Adipocyte (in vitro differentiated cells): ENCODE data around the gene GPR27.

ENCODE experiments used
- DNase-seq: peaks from one replicate; pipeline ENCODE4 v3.0.0-alpha.2; 2015; ENCODE audit warnings: low read depth
- H3K27me3 ChIP-seq: replicated peaks from 2 replicates; pipeline ENCODE4 v1.7.0; 2013; ENCODE audit warnings: mild to moderate bottlenecking, low read length, moderate library complexity; ENCODE audit not compliant: control insufficient read depth, insufficient read depth
- H3K36me3 ChIP-seq: 2 replicates; pipeline ENCODE4 v1.7.0; 2013; ENCODE audit warnings: low read length, mild to moderate bottlenecking, moderate library complexity; ENCODE audit not compliant: control insufficient read depth, insufficient read depth, severe bottlenecking
- H3K4me1 ChIP-seq: 2 replicates; pipeline ENCODE4 v1.7.0; 2013; ENCODE audit warnings: mild to moderate bottlenecking, low read length, moderate library complexity; ENCODE audit not compliant: control insufficient read depth, insufficient read depth
- H3K4me3 ChIP-seq: 2 replicates; pipeline ENCODE4 v1.7.0; 2013; ENCODE audit warnings: mild to moderate bottlenecking, low read length, moderate library complexity
- H3K9ac ChIP-seq: 2 replicates; pipeline ENCODE4 v1.7.0; 2013; ENCODE audit warnings: mild to moderate bottlenecking, low read length, moderate library complexity
- H3K9me3 ChIP-seq: 2 replicates; pipeline ENCODE4 v1.7.0; 2013; ENCODE audit warnings: mild to moderate bottlenecking, low read length, moderate library complexity; ENCODE audit not compliant: control insufficient read depth

GPR27 gene

GRCh38 chr3:71787851-71788405 is 34.3 kb downstream of the GPR27 start:
- DNase-seq: no peak
- Histone ChIP-seq H3K4me1 (peaks cover 13% of the 10 kb centered on the region), H3K9ac (no peak overlapping the region), H3K9me3 (no peaks in the 10 kb centered on the region), H3K4me3 (no peak overlapping the region), H3K36me3 (no peaks in the 10 kb centered on the region), H3K27me3 (peaks cover 39% of the 10 kb centered on the region)

- no peaks in the 10 kb centered on the region for H3K36me3 ChIP-seq
- no peaks in the 10 kb centered on the region for H3K9me3 ChIP-seq
- no peak overlapping the region for H3K9ac ChIP-seq
- H3K4me3 ChIP-seq: no peak overlapping the region
- DNase-seq: no peak
- peaks cover 34% of the 10 kb centered on the region for H3K27me3 ChIP-seq
- H3K4me1 ChIP-seq: peaks cover 9% of the 10 kb centered on the region
Measured at GRCh38 chr3:71789922-71790321, 36.3 kb downstream of the GPR27 start.

GRCh38 chr3:71791634-71792033 is 38.0 kb downstream of the GPR27 start:
- DNase-seq: no peak
- Histone ChIP-seq H3K9ac (no peak overlapping the region), H3K4me1 (peaks cover 1% of the 10 kb centered on the region), H3K27me3 (peaks cover 40% of the 10 kb centered on the region), H3K9me3 (no peaks in the 10 kb centered on the region), H3K36me3 (no peaks in the 10 kb centered on the region), H3K4me3 (no peak overlapping the region)

DNA sequence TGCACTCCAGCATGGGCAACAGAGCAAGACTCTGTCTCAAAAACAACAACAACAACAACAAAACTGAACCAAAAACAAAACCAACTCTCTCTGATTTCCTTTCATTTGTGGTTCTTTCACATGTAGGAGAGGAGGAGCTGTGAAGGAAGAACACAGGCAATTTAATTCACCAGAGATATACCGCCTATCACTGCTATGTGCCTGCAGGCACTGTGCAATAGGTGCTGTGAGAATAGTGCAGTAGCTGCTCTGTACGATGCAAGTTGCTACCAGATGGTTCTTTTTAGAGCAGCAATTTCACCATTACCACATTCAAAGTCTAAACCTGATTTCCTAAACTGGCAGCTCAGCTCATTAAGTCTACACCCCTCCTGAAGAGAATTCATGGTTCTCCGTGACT is 42.6 kb downstream of the GPR27 start:
- DNase-seq: no peak
- H3K9me3 ChIP-seq: no peaks in the 10 kb centered on the region
- H3K27me3 ChIP-seq: peaks cover 58% of the 10 kb centered on the region

DNA sequence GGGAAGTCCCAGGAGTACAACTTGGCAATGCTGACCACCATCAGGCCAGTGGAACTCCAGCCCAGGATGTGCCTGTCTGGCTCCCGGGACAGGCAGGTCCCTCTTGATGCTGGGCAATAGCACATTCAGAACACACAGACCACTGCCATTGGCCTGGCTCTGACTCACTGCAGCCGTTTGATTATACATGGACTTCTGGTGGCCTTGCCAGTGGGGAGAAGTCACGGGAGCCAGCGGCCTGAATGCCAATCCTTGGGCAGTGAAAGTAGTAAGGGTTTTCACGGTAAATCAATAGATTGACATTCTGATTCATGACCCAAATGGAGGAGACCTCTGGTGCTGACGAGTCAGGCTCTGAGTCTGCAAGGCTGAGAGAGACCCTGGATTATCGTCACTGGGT is 43.8 kb downstream of the GPR27 start:
- no peak for DNase-seq
- Histone ChIP-seq H3K36me3 (no peaks in the 10 kb centered on the region), H3K4me3 (no peak overlapping the region), H3K9me3 (no peaks in the 10 kb centered on the region), H3K9ac (no peak overlapping the region), H3K4me1 (peaks cover 2% of the 10 kb centered on the region), H3K27me3 (peaks cover 60% of the 10 kb centered on the region)

More for the DNA sequence above, 42.6 kb downstream of the GPR27 start:
- no peak overlapping the region for H3K4me3 ChIP-seq
- H3K4me1 ChIP-seq: no peaks in the 10 kb centered on the region
- no peak overlapping the region for H3K9ac ChIP-seq
- H3K36me3 ChIP-seq: no peaks in the 10 kb centered on the region

DNA sequence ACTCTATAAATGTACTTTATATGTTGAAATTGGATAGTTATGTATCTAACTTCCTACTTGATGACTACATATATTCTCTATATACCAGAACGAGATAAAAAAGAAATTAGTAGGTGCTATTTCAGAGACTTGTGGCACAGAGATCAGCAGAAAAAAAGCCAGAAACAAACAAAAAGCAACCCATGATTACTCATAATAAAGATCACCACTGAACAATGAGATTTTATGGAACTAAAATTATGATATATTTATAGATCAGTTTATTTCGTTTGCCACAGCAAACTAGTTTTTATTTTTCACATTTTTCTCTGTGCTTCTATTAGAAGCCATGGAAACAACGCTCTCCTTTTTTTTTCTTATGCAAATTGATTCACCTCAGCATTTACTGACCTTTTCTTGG is 46.4 kb downstream of the GPR27 start:
- no peak overlapping the region for H3K9ac ChIP-seq
- H3K36me3 ChIP-seq: no peaks in the 10 kb centered on the region
- peaks cover 4% of the 10 kb centered on the region for H3K4me1 ChIP-seq
- peaks cover 61% of the 10 kb centered on the region for H3K27me3 ChIP-seq
- no peak for DNase-seq
- no peak overlapping the region for H3K4me3 ChIP-seq
- no peaks in the 10 kb centered on the region for H3K9me3 ChIP-seq

- no peak for DNase-seq
- Histone ChIP-seq H3K36me3 (no peaks in the 10 kb centered on the region), H3K4me1 (peaks cover 4% of the 10 kb centered on the region), H3K4me3 (no peak overlapping the region), H3K27me3 (peaks cover 49% of the 10 kb centered on the region), H3K9ac (no peak overlapping the region), H3K9me3 (no peaks in the 10 kb centered on the region)
Measured at GRCh38 chr3:71801986-71802385, 48.3 kb downstream of the GPR27 start.

DNA sequence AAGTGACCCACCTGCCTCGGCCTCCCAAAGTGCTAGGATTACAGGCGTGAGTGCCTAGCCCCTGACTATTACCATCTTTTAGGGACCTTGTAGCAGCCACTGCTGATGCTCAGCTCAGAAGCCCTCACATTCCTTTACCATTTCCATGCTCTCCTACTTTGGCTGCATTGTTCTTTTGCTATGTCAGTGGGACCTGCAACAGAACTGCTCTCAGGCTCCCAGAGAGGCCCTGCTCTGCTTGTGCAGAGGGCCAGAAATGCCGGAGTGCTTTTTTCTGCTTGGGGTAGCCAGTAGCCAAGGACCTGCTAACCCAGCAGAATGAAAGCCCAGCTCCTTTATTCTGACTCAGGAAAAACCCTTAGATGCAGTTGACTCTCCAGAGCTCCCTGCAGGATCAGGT is 49.6 kb downstream of the GPR27 start:
- no peak for DNase-seq
- Histone ChIP-seq H3K9ac (no peak overlapping the region), H3K27me3 (peaks cover 43% of the 10 kb centered on the region), H3K36me3 (no peaks in the 10 kb centered on the region), H3K4me1 (peaks cover 4% of the 10 kb centered on the region), H3K4me3 (no peak overlapping the region), H3K9me3 (no peaks in the 10 kb centered on the region)

DNA sequence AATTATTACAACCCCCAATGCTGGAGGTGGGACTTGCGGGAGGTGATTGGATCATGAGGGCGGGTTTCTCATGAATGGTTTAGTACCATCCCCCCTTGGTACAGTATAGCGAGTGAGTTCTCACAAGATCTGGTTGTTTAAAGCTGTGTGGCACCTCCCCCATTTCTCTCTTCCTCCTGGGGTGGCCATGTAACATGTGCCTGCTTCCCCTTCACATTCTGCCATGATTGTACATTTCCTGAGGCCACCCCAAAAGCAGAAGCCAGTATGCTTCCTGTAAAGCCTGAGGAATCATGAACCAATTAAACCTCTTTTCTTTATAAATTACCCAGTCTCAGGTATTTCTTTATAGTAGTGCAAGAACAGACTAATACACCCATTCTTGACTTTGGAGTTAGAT is 51.5 kb downstream of the GPR27 start:
- no peaks in the 10 kb centered on the region for H3K9me3 ChIP-seq
- H3K36me3 ChIP-seq: no peaks in the 10 kb centered on the region
- H3K9ac ChIP-seq: no peak overlapping the region
- DNase-seq: no peak
- peaks cover 25% of the 10 kb centered on the region for H3K27me3 ChIP-seq
- H3K4me3 ChIP-seq: no peak overlapping the region
- peaks cover 4% of the 10 kb centered on the region for H3K4me1 ChIP-seq

DNA sequence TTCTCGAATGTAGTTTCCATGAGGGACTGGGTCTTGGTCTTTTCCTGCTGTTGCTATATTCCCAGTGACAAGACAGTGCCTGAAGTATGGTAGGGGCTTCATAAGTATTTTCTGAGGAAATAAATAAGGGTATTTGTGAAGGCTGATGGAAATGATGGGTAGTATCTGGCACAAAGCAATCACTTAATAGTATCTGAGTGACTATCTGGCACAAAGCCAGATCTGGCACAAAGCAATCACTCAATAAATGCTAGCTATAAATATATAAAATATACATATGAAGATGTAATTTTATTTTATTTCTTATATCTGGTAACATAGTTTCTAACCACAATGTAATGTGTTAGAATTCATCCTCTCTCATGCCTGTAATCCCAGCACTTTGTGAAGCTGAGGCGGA is 52.0 kb downstream of the GPR27 start:
- Histone ChIP-seq H3K27me3 (peaks cover 23% of the 10 kb centered on the region), H3K9me3 (no peaks in the 10 kb centered on the region), H3K4me1 (peaks cover 4% of the 10 kb centered on the region), H3K9ac (no peak overlapping the region), H3K4me3 (no peak overlapping the region), H3K36me3 (no peaks in the 10 kb centered on the region)
- no peak for DNase-seq
